ENCODE measurements around the gene CEP19.
"Not testable (repeated sequence)": the region's sequence is repeated elsewhere in the genome, so short reads cannot be mapped to it uniquely, and the experiment has no call there.

CEP19 gene

GRCh38 chr3:196726788-196727675 lies 15.0 kb upstream of the CEP19 start:
- DNase-seq (ENCODE audit: low spot score): no peak
- in situ Hi-C loops (cut with MboI; ENCODE audit: low pct_unique_long_range_greater_than_20kb, low sequenced_read_pairs, unreplicated experiment): no loop called here
- no peak for TF ChIP-seq CTCF (IDR thresholded peaks at IDR 0.05; ENCODE audit: extremely low read depth, insufficient read depth, missing control alignments)

GRCh38 chr3:196721097-196721496 lies 9.0 kb upstream of the CEP19 start:
- no peak for TF ChIP-seq CTCF (IDR thresholded peaks at IDR 0.05; ENCODE audit: extremely low read depth, insufficient read depth, missing control alignments)
- DNase-seq (ENCODE audit: low spot score): no peak
- in situ Hi-C loops (cut with MboI; ENCODE audit: low pct_unique_long_range_greater_than_20kb, low sequenced_read_pairs, unreplicated experiment): no loop called here

GRCh38 chr3:196717162-196717561 lies 5.1 kb upstream of the CEP19 start:
- in situ Hi-C loops (cut with MboI; ENCODE audit: low pct_unique_long_range_greater_than_20kb, low sequenced_read_pairs, unreplicated experiment); DNase-seq (ENCODE audit: low spot score): not testable (repeated sequence)

- no peak for TF ChIP-seq CTCF (IDR thresholded peaks at IDR 0.05; ENCODE audit: extremely low read depth, insufficient read depth, missing control alignments)
- in situ Hi-C loops (cut with MboI; ENCODE audit: low pct_unique_long_range_greater_than_20kb, low sequenced_read_pairs, unreplicated experiment): no loop called here
- no peak for DNase-seq (ENCODE audit: low spot score)
Observed at GRCh38 chr3:196712514-196713413, 714 bp upstream of the CEP19 start.

GRCh38 chr3:196708467-196708866 lies 3.6 kb downstream of the CEP19 start:
- TF ChIP-seq CTCF (IDR thresholded peaks at IDR 0.05; ENCODE audit: extremely low read depth, insufficient read depth, missing control alignments): no peak
- in situ Hi-C loops (cut with MboI; ENCODE audit: low pct_unique_long_range_greater_than_20kb, low sequenced_read_pairs, unreplicated experiment): no loop called here
- DNase-seq (ENCODE audit: low spot score): no peak

- in situ Hi-C loops (cut with MboI; ENCODE audit: low pct_unique_long_range_greater_than_20kb, low sequenced_read_pairs, unreplicated experiment): no loop called here
- DNase-seq (ENCODE audit: low spot score): no peak
- no peak for TF ChIP-seq CTCF (IDR thresholded peaks at IDR 0.05; ENCODE audit: extremely low read depth, insufficient read depth, missing control alignments)
Observed at GRCh38 chr3:196707566-196707965, 4.5 kb downstream of the CEP19 start.

- no peak for TF ChIP-seq CTCF (IDR thresholded peaks at IDR 0.05; ENCODE audit: extremely low read depth, insufficient read depth, missing control alignments)
- DNase-seq (ENCODE audit: low spot score): no peak
- in situ Hi-C loops (cut with MboI; ENCODE audit: low pct_unique_long_range_greater_than_20kb, low sequenced_read_pairs, unreplicated experiment): no loop called here
Observed at GRCh38 chr3:196706731-196707130, 5.3 kb downstream of the CEP19 start.

All from GM13977 (cell line).